Duodenal mucosa (tissue), 2 donors: ENCODE measurements around the gene CPSF7.
A peak's percentile ranks its signal among the peaks of the same experiment; 100 is the strongest.

Experiments
- H3K27ac ChIP-seq: one replicate; pipeline ENCODE4 v1.7.0; 2013; ENCODE audit warnings: low read depth, low read length
- H3K27me3 ChIP-seq, 2 donors: one replicate each; pipeline ENCODE4 v1.7.0; 2013; ENCODE audit warnings: low read length in 2 of 2, control low read depth in 1 of 2; ENCODE audit not compliant: insufficient read depth in 2 of 2, control insufficient read depth in 1 of 2
- H3K36me3 ChIP-seq, 2 donors: one replicate each; pipeline ENCODE4 v1.7.0; 2013; ENCODE audit warnings: low read length in 2 of 2, control low read depth in 1 of 2; ENCODE audit not compliant: insufficient read depth in 2 of 2, control insufficient read depth in 1 of 2
- H3K4me1 ChIP-seq, 2 donors: one replicate each; pipeline ENCODE4 v1.7.0; 2013; ENCODE audit warnings: low read length in 2 of 2, control low read depth in 1 of 2; ENCODE audit not compliant: insufficient read depth in 2 of 2, control insufficient read depth in 1 of 2
- H3K4me3 ChIP-seq, 2 donors: one replicate each; pipeline ENCODE4 v1.7.0; 2013; ENCODE audit warnings: low read length in 2 of 2, low read depth in 1 of 2
- H3K9ac ChIP-seq, 2 donors: one replicate each; pipeline ENCODE4 v1.7.0; 2013; ENCODE audit warnings: low read length in 2 of 2, low read depth in 1 of 2
- H3K9me3 ChIP-seq, 2 donors: one replicate each; pipeline ENCODE4 v1.7.0; 2013; ENCODE audit warnings: low read length in 2 of 2, control low read depth in 1 of 2; ENCODE audit not compliant: control insufficient read depth in 1 of 2

Gene CPSF7

GRCh38 chr11:61375761-61376108 lies 54.0 kb downstream of the CPSF7 start:
- no peaks in the 10 kb centered on the region for H3K27me3 ChIP-seq
- no peak overlapping the region for H3K4me3 ChIP-seq
- no peak overlapping the region for H3K27ac ChIP-seq
- no peak overlapping the region for H3K9ac ChIP-seq
- H3K36me3 ChIP-seq = peaks cover 0 to under 1% of the 10 kb centered on the region in 2 donors
- no peaks in the 10 kb centered on the region for H3K4me1 ChIP-seq
- H3K9me3 ChIP-seq = no peaks in the 10 kb centered on the region

- H3K9ac ChIP-seq = no peak overlapping the region
- no peaks in the 10 kb centered on the region for H3K9me3 ChIP-seq
- no peak overlapping the region for H3K4me3 ChIP-seq
- H3K36me3 ChIP-seq = peaks cover 19 to 28% of the 10 kb centered on the region in 2 donors
- H3K27me3 ChIP-seq = no peaks in the 10 kb centered on the region
- H3K4me1 ChIP-seq = no peaks in the 10 kb centered on the region
- no peak overlapping the region for H3K27ac ChIP-seq
These were observed 56.9 kb downstream of the CPSF7 start for GRCh38 chr11:61372659-61373420.

- H3K9ac ChIP-seq = no peak overlapping the region
- H3K4me3 ChIP-seq = no peak overlapping the region
- H3K27me3 ChIP-seq = no peaks in the 10 kb centered on the region
- H3K9me3 ChIP-seq = no peaks in the 10 kb centered on the region
- H3K36me3 ChIP-seq = peaks cover 36 to 51% of the 10 kb centered on the region in 2 donors
- H3K4me1 ChIP-seq = no peaks in the 10 kb centered on the region
- H3K27ac ChIP-seq = no peak overlapping the region
These were observed 59.3 kb downstream of the CPSF7 start for GRCh38 chr11:61370349-61371005.

- H3K9me3 ChIP-seq = no peaks in the 10 kb centered on the region
- H3K27me3 ChIP-seq = no peaks in the 10 kb centered on the region
- H3K4me3 ChIP-seq = no peak overlapping the region
- no peak overlapping the region for H3K9ac ChIP-seq
- no peak overlapping the region for H3K27ac ChIP-seq
- no peaks in the 10 kb centered on the region for H3K4me1 ChIP-seq
- peaks cover 36 to 53% of the 10 kb centered on the region in 2 donors for H3K36me3 ChIP-seq
These were observed 60.1 kb downstream of the CPSF7 start for GRCh38 chr11:61369372-61370348.

GRCh38 chr11:61368646-61369045 lies 61.1 kb downstream of the CPSF7 start:
- Histone ChIP-seq H3K9me3 (no peaks in the 10 kb centered on the region), H3K36me3 (peaks cover 41 to 59% of the 10 kb centered on the region in 2 donors), H3K4me3 (no peak overlapping the region), H3K4me1 (peaks cover 0 to 2% of the 10 kb centered on the region in 2 donors), H3K27ac (no peak overlapping the region), H3K27me3 (no peaks in the 10 kb centered on the region), H3K9ac (no peak overlapping the region)

- peaks cover 8 to 11% of the 10 kb centered on the region in 2 donors for H3K4me1 ChIP-seq
- no peaks in the 10 kb centered on the region for H3K27me3 ChIP-seq
- peaks cover 41 to 59% of the 10 kb centered on the region in 2 donors for H3K36me3 ChIP-seq
- no peak overlapping the region for H3K27ac ChIP-seq
- no peaks in the 10 kb centered on the region for H3K9me3 ChIP-seq
- H3K9ac ChIP-seq = no peak overlapping the region
- H3K4me3 ChIP-seq = no peak overlapping the region
These were observed 62.4 kb downstream of the CPSF7 start for GRCh38 chr11:61367406-61367805.

- no peaks in the 10 kb centered on the region for H3K9me3 ChIP-seq
- H3K27ac ChIP-seq = no peak overlapping the region
- peaks cover 29 to 30% of the 10 kb centered on the region in 2 donors for H3K4me1 ChIP-seq
- H3K27me3 ChIP-seq = no peaks in the 10 kb centered on the region
- H3K4me3 ChIP-seq = no peak overlapping the region
- H3K9ac ChIP-seq = no peak overlapping the region
- H3K36me3 ChIP-seq = peaks cover 31 to 44% of the 10 kb centered on the region in 2 donors
These were observed 65.6 kb downstream of the CPSF7 start for GRCh38 chr11:61364012-61364675.

- peaks cover 31 to 36% of the 10 kb centered on the region in 2 donors for H3K4me1 ChIP-seq
These were observed 67.3 kb downstream of the CPSF7 start for GRCh38 chr11:61362542-61362875.

GRCh38 chr11:61361741-61362541 lies 67.8 kb downstream of the CPSF7 start, which contains the start of the genes CYB561A3 and TMEM138:
Gene CYB561A3 (minus strand): TSS chr11:61361882. CDS start chr11:61356713, 5,169 bp downstream.
Gene TMEM138 (plus strand): TSS chr11:61362374. CDS start chr11:61364391, 2,017 bp downstream.
- Histone ChIP-seq H3K27me3 (no peaks in the 10 kb centered on the region), H3K4me3 (peak within 1 kb of the TSS; percentile 80 to 90), H3K4me1 (peaks cover 31 to 41% of the 10 kb centered on the region in 2 donors), H3K9ac (peak within 1 kb of the TSS; percentile 87 to 98), H3K9me3 (no peaks in the 10 kb centered on the region), H3K27ac (peak within 1 kb of the TSS; percentile 97), H3K36me3 (peaks cover 16 to 22% of the 10 kb centered on the region in 2 donors)

More at GRCh38 chr11:61362542-61362875, 67.3 kb downstream of the CPSF7 start:
- no peaks in the 10 kb centered on the region for H3K27me3 ChIP-seq
- H3K4me3 ChIP-seq = peak overlapping the region; percentile 80 to 90
- H3K36me3 ChIP-seq = peaks cover 20 to 28% of the 10 kb centered on the region in 2 donors
- peak overlapping the region; percentile 87 to 98 for H3K9ac ChIP-seq
- H3K27ac ChIP-seq = peak overlapping the region; percentile 97
- H3K9me3 ChIP-seq = no peaks in the 10 kb centered on the region
